Neural cell (in vitro differentiated cells): Measurements from ENCODE around the gene ZNF805. TPM values are rescaled to one million over a fixed set of nuclear protein-coding genes. Genes with fewer than 3 reads are reported as not detected.

Source experiments
- H2AFZ ChIP-seq: fragments of 200-600, 300-800 bp; sonication (generic), shearing (Covaris generic); 2 replicates; pipeline ENCODE4 v1.6.0; 2014; ENCODE audit warnings: low read depth, mild to moderate bottlenecking, antibody characterized with exemption, low read length, moderate library complexity
- H3F3A ChIP-seq: fragments of 200-600 bp; shearing (Covaris generic); 2 replicates; pipeline ENCODE4 v1.6.1; 2016; ENCODE audit warnings: mild to moderate bottlenecking, moderate library complexity, mixed read lengths, antibody characterized with exemption, low read length; ENCODE audit not compliant: insufficient read depth, poor library complexity, severe bottlenecking
- H3K27ac ChIP-seq: fragments of 200-600, 300-800 bp; sonication (generic), shearing (Covaris generic); 2 replicates; pipeline ENCODE4 v1.5.1; 2014; ENCODE audit warnings: mild to moderate bottlenecking, low read length, moderate library complexity
- H3K27me3 ChIP-seq: fragments of 300-800, 200-600 bp; sonication (generic), shearing (Covaris generic); 2 replicates; pipeline ENCODE4 v1.6.0; 2014; ENCODE audit warnings: mild to moderate bottlenecking, low read depth, low read length, moderate library complexity; ENCODE audit not compliant: insufficient read depth
- H3K36me3 ChIP-seq: fragments of 300-800, 200-600 bp; sonication (generic), shearing (Covaris generic); 2 replicates; pipeline ENCODE4 v1.5.1; 2014; ENCODE audit warnings: mild to moderate bottlenecking, antibody characterized with exemption, low read length, moderate library complexity; ENCODE audit not compliant: insufficient read depth
- H3K4me2 ChIP-seq: fragments of 300-800, 200-600 bp; sonication (generic), shearing (Covaris generic); 2 replicates; pipeline ENCODE4 v1.6.0; 2014; ENCODE audit warnings: mild to moderate bottlenecking, low read length
- H3K4me3 ChIP-seq: fragments of 300-800, 200-600 bp; sonication (generic), shearing (Covaris generic); 2 replicates; pipeline ENCODE4 v1.5.1; 2014; ENCODE audit warnings: mild to moderate bottlenecking, low read length, moderate library complexity
- H3K79me2 ChIP-seq: fragments of 200-600 bp; shearing (Covaris generic); replicated peaks from 2 replicates; pipeline ENCODE4 v1.6.0; 2014; ENCODE audit warnings: mild to moderate bottlenecking, low read length, moderate library complexity; ENCODE audit not compliant: insufficient read depth
- H3K9ac ChIP-seq: fragments of 300-800, 200-600 bp; sonication (generic), shearing (Covaris generic); 2 replicates; pipeline ENCODE4 v1.6.1; 2016; ENCODE audit warnings: mild to moderate bottlenecking, low read length, mixed read lengths
- H3K9me2 ChIP-seq: fragments of 200-600 bp; shearing (Covaris generic); 2 replicates; pipeline ENCODE4 v1.6.1; 2016; ENCODE audit warnings: mild to moderate bottlenecking, low read length, mixed read lengths; ENCODE audit not compliant: insufficient read depth
- H3K9me3 ChIP-seq: fragments of 200-600, 300-800 bp; sonication (generic), shearing (Covaris generic); 2 replicates; pipeline ENCODE4 v1.6.1; 2016; ENCODE audit warnings: mild to moderate bottlenecking, mixed run types, low read length, moderate library complexity, mixed read lengths
- H4K20me1 ChIP-seq: fragments of 200-600 bp; shearing (Covaris generic); 2 replicates; pipeline ENCODE4 v1.6.1; 2016; ENCODE audit warnings: mild to moderate bottlenecking, mixed run types; ENCODE audit not compliant: insufficient read depth
- CTCF ChIP-seq: fragments of 450-650 bp; IDR thresholded peaks from 2 replicates; pipeline ENCODE4 v1.5.1; 2014; ENCODE audit warnings: antibody characterized with exemption, mild to moderate bottlenecking, moderate library complexity; ENCODE audit not compliant: poor library complexity, severe bottlenecking
- EZH2 ChIP-seq: fragments of 200-600, 300-800 bp; shearing (Covaris generic), sonication (generic); IDR thresholded peaks from 2 replicates; pipeline ENCODE4 v1.6.1; 2014; ENCODE audit warnings: antibody characterized with exemption, low read length, borderline replicate concordance, mild to moderate bottlenecking; ENCODE audit not compliant: insufficient read depth, poor library complexity, severe bottlenecking
- MXI1 ChIP-seq: fragments of 450-650 bp; conservative IDR thresholded peaks from 2 replicates; pipeline ENCODE4 v1.6.1; 2014; ENCODE audit warnings: antibody characterized with exemption, mild to moderate bottlenecking; ENCODE audit not compliant: poor library complexity, severe bottlenecking
- POLR2AphosphoS5 ChIP-seq: IDR thresholded peaks from 2 replicates; pipeline ENCODE4 v1.6.1; 2012
- REST ChIP-seq: IDR thresholded peaks from 2 replicates; pipeline ENCODE4 v1.6.1; 2012; ENCODE audit warnings: borderline replicate concordance
- SMC3 ChIP-seq: fragments of 450-650 bp; conservative IDR thresholded peaks from 2 replicates; pipeline ENCODE4 v1.6.1; 2014; ENCODE audit warnings: antibody characterized with exemption, mild to moderate bottlenecking, moderate library complexity; ENCODE audit not compliant: poor library complexity
- polyA plus RNA-seq: library from polyadenylated mRNA; depleted of rRNA; stranded (reverse); fragments of >200 nt; gene quantifications from 2 replicates; pipeline ENCODE4 v1.2.3, GENCODE V29; 2014

ZNF805 gene
- polyA plus RNA-seq, 1 donor from 2014 or later = 4.9 TPM

GRCh38 chr19:57302020-57302465 lies 61.6 kb downstream of the ZNF805 start:
- no peaks in the 10 kb centered on the region for H4K20me1 ChIP-seq
- H3K79me2 ChIP-seq = peaks cover 2% of the 10 kb centered on the region
- TF ChIP-seq SMC3 = no peak
- TF ChIP-seq MXI1 = no peak
- no peak for TF ChIP-seq EZH2
- no peaks in the 10 kb centered on the region for H3K27me3 ChIP-seq
- no peak overlapping the region for H3K27ac ChIP-seq
- H3K9me2 ChIP-seq = no peaks in the 10 kb centered on the region
- no peaks in the 10 kb centered on the region for H3K36me3 ChIP-seq
- no peaks in the 10 kb centered on the region for H3K9me3 ChIP-seq
- H3K4me2 ChIP-seq = no peak overlapping the region
- H3F3A ChIP-seq = no peaks in the 10 kb centered on the region
- no peak overlapping the region for H2AFZ ChIP-seq
- no peak overlapping the region for H3K4me3 ChIP-seq
- H3K9ac ChIP-seq = no peak overlapping the region

- Histone ChIP-seq H3K27ac (no peak overlapping the region), H4K20me1 (no peaks in the 10 kb centered on the region), H3K9ac (no peak overlapping the region), H3K79me2 (peaks cover 2% of the 10 kb centered on the region), H3K27me3 (no peaks in the 10 kb centered on the region), H3K9me2 (no peaks in the 10 kb centered on the region), H3K4me3 (no peak overlapping the region), H3F3A (no peaks in the 10 kb centered on the region), H3K36me3 (no peaks in the 10 kb centered on the region), H2AFZ (no peak overlapping the region), H3K9me3 (no peaks in the 10 kb centered on the region), H3K4me2 (no peak overlapping the region)
- TF ChIP-seq EZH2 (no peak), POLR2AphosphoS5 (no peak), CTCF (no peak), REST (no peak), SMC3 (no peak), MXI1 (no peak)
Observed at GRCh38 chr19:57302727-57303401, 62.4 kb downstream of the ZNF805 start.

Other genes starting within 250 kb of the ZNF805 start
- not detected in 2 replicates for gene USP29, start 120.6 kb upstream of the ZNF805 start, polyA plus RNA-seq
- not detected in 2 replicates for gene ZIM3, start 95.4 kb upstream of the ZNF805 start, polyA plus RNA-seq
- not detected in 2 replicates for gene DUXA, start 73.1 kb upstream of the ZNF805 start, polyA plus RNA-seq
- gene ZNF264, start 49.1 kb upstream of the ZNF805 start, polyA plus RNA-seq = 10.4 and 16.9 TPM in 2 replicates
- gene AURKC, start 9.6 kb upstream of the ZNF805 start, polyA plus RNA-seq = 1.6 and 2.0 TPM in 2 replicates
- gene ZNF460, start 39.9 kb downstream of the ZNF805 start, polyA plus RNA-seq = 11.2 and 23.4 TPM in 2 replicates
- gene ZNF543, start 79.8 kb downstream of the ZNF805 start, polyA plus RNA-seq = 9.3 and 14.8 TPM in 2 replicates
- gene ZNF304, start 110.6 kb downstream of the ZNF805 start, polyA plus RNA-seq = 20.6 and 23.0 TPM in 2 replicates
- 42.6 and 60.5 TPM in 2 replicates for gene TRAPPC2B, start 122.9 kb downstream of the ZNF805 start, polyA plus RNA-seq
- 11.6 and 13.1 TPM in 2 replicates for gene ZNF547, start 122.9 kb downstream of the ZNF805 start, polyA plus RNA-seq
- 59.0 and 78.7 TPM in 2 replicates for gene ZNF548, start 149.2 kb downstream of the ZNF805 start, polyA plus RNA-seq
- gene ZNF17, start 170.5 kb downstream of the ZNF805 start, polyA plus RNA-seq = 26.3 and 32.1 TPM in 2 replicates
- gene ZNF749, start 194.7 kb downstream of the ZNF805 start, polyA plus RNA-seq = 22.1 and 24.2 TPM in 2 replicates
- 5.4 and 6.2 TPM in 2 replicates for gene VN1R1, start 216.5 kb downstream of the ZNF805 start, polyA plus RNA-seq
- 24.0 and 29.7 TPM in 2 replicates for gene ZNF772, start 236.9 kb downstream of the ZNF805 start, polyA plus RNA-seq
- gene ZNF419, start 247.1 kb downstream of the ZNF805 start, polyA plus RNA-seq = 34.5 and 46.3 TPM in 2 replicates